ENCODE measurements around the gene TNNC1. TPM values are rescaled to one million over a fixed set of nuclear protein-coding genes. Genes with fewer than 3 reads are reported as not detected.

Gene TNNC1
- total RNA-seq, 3 donors from 2014 or later (not counting 1 experiment from before 2014, with no cell fraction given) = 1.1 to 1.2 TPM; not detected in 1

DNA sequence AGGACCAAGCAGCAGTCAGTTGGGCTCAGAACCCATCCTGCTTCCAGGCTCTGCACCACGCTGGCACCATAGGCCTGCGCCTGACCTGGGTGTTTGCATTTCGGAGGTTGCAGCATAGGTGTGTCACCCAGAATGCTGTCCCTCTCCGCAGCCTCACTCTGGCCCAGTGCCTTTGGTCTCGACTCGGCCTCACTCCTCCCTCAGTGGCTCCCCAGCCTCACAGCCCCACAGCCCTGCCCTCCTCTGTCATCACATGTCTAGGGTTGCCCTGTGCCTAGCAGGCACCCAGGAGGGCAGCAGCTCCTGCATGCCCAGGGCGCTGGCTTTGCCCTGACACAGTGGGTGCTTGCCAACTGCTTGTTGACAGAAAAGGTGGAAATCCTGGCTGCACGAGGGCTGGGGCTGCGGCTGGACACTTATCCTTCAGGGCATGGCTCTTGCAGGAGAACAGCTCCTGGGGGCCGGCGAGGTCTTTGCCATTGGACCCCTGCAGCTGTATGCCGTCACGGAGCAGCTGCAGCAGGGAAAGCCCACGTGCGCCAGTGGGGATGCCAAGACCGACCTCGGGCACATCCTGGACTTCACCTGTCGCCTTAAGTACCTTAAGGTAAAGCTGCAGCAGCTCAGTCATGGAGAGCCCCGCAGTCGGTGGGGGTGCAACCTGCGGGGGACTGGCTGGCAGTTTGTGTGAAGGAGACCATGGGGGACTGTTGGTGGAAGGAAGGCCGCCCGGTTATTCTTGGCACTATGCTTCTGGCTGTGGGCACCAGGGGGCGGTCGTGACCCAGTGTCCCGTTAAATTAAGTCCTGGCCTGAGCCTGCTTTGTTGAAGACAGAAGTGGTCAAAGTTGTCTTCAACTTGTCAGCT lies 17.8 kb upstream of the TNNC1 start:
- 73% methylated on average over 26 of the region's 26 CpGs for WGBS (ENCODE audit: insufficient coverage)
- no peaks in the 10 kb centered on the region for H3K9me3 ChIP-seq (ENCODE audit: control insufficient read depth, insufficient read depth, low read length)
- peaks cover 55% of the 10 kb centered on the region for H3K36me3 ChIP-seq (ENCODE audit: control insufficient read depth, insufficient read depth, low read length)
- no peaks in the 10 kb centered on the region for H3K36me3 Mint-ChIP-seq
- H3K4me3 Mint-ChIP-seq = no peak overlapping the region
- H3K27ac ChIP-seq (ENCODE audit: low read length) = no peak overlapping the region
- H3K9me3 Mint-ChIP-seq = no peaks in the 10 kb centered on the region
- DNase-seq (peak in 1 of 2 donors; percentile 45), ATAC-seq (peak; percentile 43 to 67 (median 60))
- H3K27me3 Mint-ChIP-seq (ENCODE audit: low read depth in 2 of 2) = no peaks in the 10 kb centered on the region
- peak; percentile 55 for TF ChIP-seq CTCF (IDR thresholded peaks at IDR 0.05)
- peaks cover 4 to 10% of the 10 kb centered on the region in 2 donors for H3K4me1 Mint-ChIP-seq
- H3K4me3 ChIP-seq (ENCODE audit: low read length) = no peak overlapping the region
- intact Hi-C loops (cut with micrococcal nuclease) = no loop called here
- H3K4me1 ChIP-seq (ENCODE audit: control insufficient read depth, insufficient read depth, low read length) = peaks cover 8% of the 10 kb centered on the region
- H3K27ac Mint-ChIP-seq = peak overlapping the region in 1 of 2 donors; percentile 29
- no peaks in the 10 kb centered on the region for H3K27me3 ChIP-seq (ENCODE audit: control insufficient read depth, insufficient read depth, low read length)

DNA sequence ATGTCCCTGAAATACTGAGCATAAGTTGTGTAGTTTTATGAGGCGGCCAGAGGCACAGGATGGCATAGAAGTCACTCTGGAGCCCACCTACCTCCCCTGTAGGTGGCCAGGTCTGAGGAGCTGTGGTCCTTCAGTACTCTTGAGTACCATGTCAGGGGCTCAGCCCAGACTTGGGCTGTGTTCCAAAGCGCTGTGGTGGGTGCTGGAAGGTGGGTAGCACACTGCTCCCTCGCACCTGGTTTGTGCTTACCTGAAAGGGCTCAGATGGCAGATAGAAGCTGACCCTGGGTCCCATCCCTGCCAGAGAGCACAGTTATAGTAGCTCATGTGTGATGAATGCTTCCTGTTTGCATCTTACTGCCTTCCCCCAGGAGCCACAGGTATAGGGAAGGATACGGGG lies 17.1 kb upstream of the TNNC1 start:
- Histone ChIP-seq H3K4me3 (ENCODE audit: low read length) (no peak overlapping the region), H3K9me3 (ENCODE audit: control insufficient read depth, insufficient read depth, low read length) (no peaks in the 10 kb centered on the region), H3K4me1 (ENCODE audit: control insufficient read depth, insufficient read depth, low read length) (peaks cover 8% of the 10 kb centered on the region), H3K36me3 (ENCODE audit: control insufficient read depth, insufficient read depth, low read length) (peaks cover 49% of the 10 kb centered on the region), H3K27ac (ENCODE audit: low read length) (no peak overlapping the region), H3K27me3 (ENCODE audit: control insufficient read depth, insufficient read depth, low read length) (no peaks in the 10 kb centered on the region)
- Mint-ChIP-seq H3K9me3 (no peaks in the 10 kb centered on the region), H3K4me3 (no peak overlapping the region), H3K4me1 (peaks cover 4 to 10% of the 10 kb centered on the region in 2 donors), H3K27ac (no peak overlapping the region), H3K36me3 (no peaks in the 10 kb centered on the region), H3K27me3 (ENCODE audit: low read depth in 2 of 2) (no peaks in the 10 kb centered on the region)
- DNase-seq (no peak), ATAC-seq (peak in 1 of 3 donors; percentile 33)
- 98% methylated on average over 4 of the region's 4 CpGs for WGBS (ENCODE audit: insufficient coverage)
- intact Hi-C loops (cut with micrococcal nuclease) = no loop called here
- TF ChIP-seq CTCF (IDR thresholded peaks at IDR 0.05) = no peak

- H3K27me3 ChIP-seq (ENCODE audit: control insufficient read depth, insufficient read depth, low read length) = no peaks in the 10 kb centered on the region
- peaks cover 41% of the 10 kb centered on the region for H3K36me3 ChIP-seq (ENCODE audit: control insufficient read depth, insufficient read depth, low read length)
- no peak for TF ChIP-seq CTCF (IDR thresholded peaks at IDR 0.05)
- peaks cover 9% of the 10 kb centered on the region for H3K4me1 ChIP-seq (ENCODE audit: control insufficient read depth, insufficient read depth, low read length)
- DNase-seq = no peak
- Mint-ChIP-seq H3K4me1 (peaks cover 4 to 10% of the 10 kb centered on the region in 2 donors), H3K9me3 (no peaks in the 10 kb centered on the region), H3K27ac (no peak overlapping the region), H3K27me3 (ENCODE audit: low read depth in 2 of 2) (no peaks in the 10 kb centered on the region), H3K4me3 (no peak overlapping the region), H3K36me3 (no peaks in the 10 kb centered on the region)
- no peak overlapping the region for H3K4me3 ChIP-seq (ENCODE audit: low read length)
- 98% methylated on average over 5 of the region's 5 CpGs for WGBS (ENCODE audit: insufficient coverage)
- H3K9me3 ChIP-seq (ENCODE audit: control insufficient read depth, insufficient read depth, low read length) = no peaks in the 10 kb centered on the region
- no peak for ATAC-seq
- intact Hi-C loops (cut with micrococcal nuclease) = no loop called here
- H3K27ac ChIP-seq (ENCODE audit: low read length) = no peak overlapping the region
These were observed 15.2 kb upstream of the TNNC1 start for GRCh38 chr3:52469001-52469400.

Measured in natural killer cell (primary cell).